Activated T-helper 2 cell treated with anti-CD3 and anti-CD28 coated beads, Interferon-gamma antibody, Interleukin-2, Interleukin-4, amounts not matched to agents 10 μg/mL and 5 μg/mL and 100 μg/mL, durations not matched to agents 14 hours and 24 hours and 36 hours (primary cell): ENCODE results near the gene ANKRD9. TPM values are rescaled to one million over a fixed set of nuclear protein-coding genes. Genes with fewer than 3 reads are reported as not detected.

Experiments used
- DNase-seq: peaks from one replicate; pipeline ENCODE4 v3.0.0; 2021; ENCODE audit warnings: low spot score
- H3K27ac Mint-ChIP-seq: one replicate; pipeline ENCODE4 v1.8.0; 2021; ENCODE audit warnings: mixed read lengths
- H3K27me3 Mint-ChIP-seq: one replicate; pipeline ENCODE4 v1.8.0; 2021; ENCODE audit warnings: low read depth, mixed read lengths
- H3K36me3 Mint-ChIP-seq: one replicate; pipeline ENCODE4 v1.8.0; 2021; ENCODE audit warnings: low read depth, mixed read lengths
- H3K4me1 Mint-ChIP-seq: one replicate; pipeline ENCODE4 v1.8.0; 2021; ENCODE audit warnings: low read depth, mixed read lengths
- H3K4me3 Mint-ChIP-seq: one replicate; pipeline ENCODE4 v1.8.0; 2021; ENCODE audit warnings: low read depth, mild to moderate bottlenecking, moderate library complexity, mixed read lengths
- H3K9me3 Mint-ChIP-seq: one replicate; pipeline ENCODE4 v1.8.0; 2021; ENCODE audit warnings: mixed read lengths
- intact Hi-C: fragments of 100-400 bp; cut with micrococcal nuclease; formaldehyde crosslinking; loops from one replicate; pipeline ENCODE4 v1.15.1; 2023
- total RNA-seq: library from RNA; stranded (reverse); gene quantifications from 2 replicates; pipeline ENCODE4 v1.2.3, GENCODE V29; 2022

The ANKRD9 gene
- total RNA-seq, 1 donor from 2014 or later = 17.0 TPM

DNA sequence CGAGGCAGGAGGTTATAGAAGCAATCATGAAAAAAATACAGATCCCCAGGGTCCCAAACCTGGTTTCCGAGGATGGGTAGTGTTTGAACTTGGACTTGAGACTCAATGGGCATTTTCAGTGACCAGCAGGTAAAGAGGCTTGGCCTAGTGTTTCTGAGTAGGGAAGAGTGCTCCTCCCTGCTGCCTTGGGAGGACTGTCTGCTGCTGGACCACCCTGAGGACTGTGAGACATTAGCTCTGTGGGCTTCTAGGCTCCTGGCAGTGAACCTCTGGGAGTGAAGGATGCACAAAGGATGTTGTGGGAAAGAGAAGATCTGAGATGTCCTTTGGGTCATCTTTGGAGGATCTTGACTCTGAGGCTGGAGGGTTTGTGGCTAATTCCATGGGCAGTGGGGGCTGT, 30.5 kb downstream of the ANKRD9 start:
- H3K4me1 Mint-ChIP-seq = peaks cover 4% of the 10 kb centered on the region
- no peak for DNase-seq
- H3K27ac Mint-ChIP-seq = no peak overlapping the region

DNA sequence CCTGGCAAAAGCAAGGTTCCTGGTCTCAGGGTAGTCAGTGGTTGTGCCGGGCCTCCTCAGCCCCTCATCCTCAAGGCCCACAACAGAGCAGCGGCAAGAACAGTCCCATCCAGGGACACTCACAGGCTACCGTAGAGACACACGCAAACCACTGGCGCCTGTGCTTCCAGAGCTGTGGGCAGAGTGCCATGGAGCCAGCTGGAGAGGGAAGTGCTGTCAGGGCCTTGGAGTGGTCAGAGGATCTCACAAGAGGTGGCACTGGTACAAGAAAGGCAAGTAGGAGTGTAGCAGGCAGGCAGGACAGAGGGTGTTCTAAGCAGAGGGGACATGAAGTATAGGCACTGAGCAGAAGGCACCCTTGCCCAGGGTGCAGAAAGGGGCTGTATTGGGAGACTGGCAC, 34.6 kb downstream of the ANKRD9 start:
- H3K27ac Mint-ChIP-seq = no peak overlapping the region
- H3K4me3 Mint-ChIP-seq = no peak overlapping the region

More for the DNA sequence above, 30.5 kb downstream of the ANKRD9 start:
- H3K4me3 Mint-ChIP-seq = no peak overlapping the region
- H3K36me3 Mint-ChIP-seq = peaks cover 3% of the 10 kb centered on the region
- H3K9me3 Mint-ChIP-seq = no peaks in the 10 kb centered on the region
- intact Hi-C loops = no loop called here
- no peaks in the 10 kb centered on the region for H3K27me3 Mint-ChIP-seq

DNA sequence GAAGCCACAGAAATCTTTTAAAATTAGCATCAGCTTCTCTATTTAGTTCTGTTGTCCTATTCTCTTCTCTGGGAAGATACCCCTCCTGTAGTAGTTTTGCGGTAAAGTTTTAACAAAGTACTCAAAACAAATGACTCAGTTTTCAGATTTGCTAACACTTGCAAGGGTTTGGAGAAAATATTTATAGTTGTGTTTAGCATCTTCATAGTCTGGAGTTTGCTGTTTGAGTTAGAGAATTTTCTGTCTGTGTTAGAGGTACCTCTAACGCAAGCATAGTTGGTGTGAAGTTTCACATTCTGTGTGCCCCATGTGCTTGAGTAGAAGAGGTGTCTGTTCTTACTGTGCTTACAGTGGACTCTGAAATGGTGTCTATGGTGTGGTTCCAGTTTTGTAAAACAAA, 36.0 kb downstream of the ANKRD9 start:
- peaks cover 10% of the 10 kb centered on the region for H3K36me3 Mint-ChIP-seq
- H3K27me3 Mint-ChIP-seq = no peaks in the 10 kb centered on the region
- no peak overlapping the region for H3K4me3 Mint-ChIP-seq
- peaks cover 7% of the 10 kb centered on the region for H3K4me1 Mint-ChIP-seq
- no peak for DNase-seq
- intact Hi-C loops = no loop called here
- H3K27ac Mint-ChIP-seq = no peak overlapping the region
- no peaks in the 10 kb centered on the region for H3K9me3 Mint-ChIP-seq

More for the DNA sequence above, 34.6 kb downstream of the ANKRD9 start:
- Mint-ChIP-seq H3K9me3 (no peaks in the 10 kb centered on the region), H3K27me3 (no peaks in the 10 kb centered on the region), H3K4me1 (peaks cover 11% of the 10 kb centered on the region), H3K36me3 (peaks cover 1% of the 10 kb centered on the region)
- no peak for DNase-seq
- intact Hi-C loops = no loop called here

GRCh38 chr14:102472791-102473150, 36.8 kb downstream of the ANKRD9 start:
- Mint-ChIP-seq H3K27me3 (no peaks in the 10 kb centered on the region), H3K4me3 (no peak overlapping the region), H3K36me3 (peaks cover 10% of the 10 kb centered on the region), H3K4me1 (peaks cover 7% of the 10 kb centered on the region), H3K27ac (no peak overlapping the region), H3K9me3 (no peaks in the 10 kb centered on the region)
- no peak for DNase-seq
- intact Hi-C loops = no loop called here

- Mint-ChIP-seq H3K4me1 (peaks cover 7% of the 10 kb centered on the region), H3K27me3 (no peaks in the 10 kb centered on the region), H3K9me3 (no peaks in the 10 kb centered on the region), H3K27ac (no peak overlapping the region), H3K36me3 (peaks cover 10% of the 10 kb centered on the region), H3K4me3 (no peak overlapping the region)
- no peak for DNase-seq
- intact Hi-C loops = no loop called here
These were observed 37.4 kb downstream of the ANKRD9 start for GRCh38 chr14:102471921-102472790.

GRCh38 chr14:102469261-102469660, 40.3 kb downstream of the ANKRD9 start:
- no peaks in the 10 kb centered on the region for H3K27me3 Mint-ChIP-seq
- intact Hi-C loops = no loop called here
- peaks cover 7% of the 10 kb centered on the region for H3K4me1 Mint-ChIP-seq
- DNase-seq = no peak
- peaks cover 14% of the 10 kb centered on the region for H3K36me3 Mint-ChIP-seq
- no peak overlapping the region for H3K4me3 Mint-ChIP-seq
- no peak overlapping the region for H3K27ac Mint-ChIP-seq
- H3K9me3 Mint-ChIP-seq = no peaks in the 10 kb centered on the region

DNA sequence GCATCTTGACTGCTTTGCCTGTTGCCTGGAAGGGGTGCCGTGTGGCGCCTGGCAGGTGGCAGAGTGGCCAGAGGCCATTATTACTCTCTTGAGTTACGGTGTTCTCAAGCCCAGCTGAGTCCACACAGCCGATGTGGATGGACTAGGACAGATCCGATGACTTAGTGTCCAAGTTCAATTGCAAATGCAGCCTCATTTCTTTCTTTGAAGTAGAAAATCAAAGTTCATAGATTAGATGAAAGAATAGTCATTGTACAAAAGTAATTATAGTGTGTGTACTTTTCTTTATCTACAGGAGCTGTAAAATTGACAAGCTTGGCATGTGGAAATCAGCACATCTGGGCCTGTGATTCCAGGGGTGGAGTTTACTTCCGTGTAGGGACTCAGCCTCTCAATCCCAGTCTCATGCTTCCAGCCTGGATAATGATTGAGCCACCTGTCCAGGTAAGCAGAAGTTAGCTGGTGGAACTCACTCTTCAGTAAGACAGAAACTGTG, 44.7 kb downstream of the ANKRD9 start:
- peaks cover 12% of the 10 kb centered on the region for H3K36me3 Mint-ChIP-seq
- no peak overlapping the region for H3K27ac Mint-ChIP-seq
- no peaks in the 10 kb centered on the region for H3K27me3 Mint-ChIP-seq
- no peaks in the 10 kb centered on the region for H3K9me3 Mint-ChIP-seq
- peaks cover 10% of the 10 kb centered on the region for H3K4me1 Mint-ChIP-seq
- intact Hi-C loops = no loop called here
- no peak overlapping the region for H3K4me3 Mint-ChIP-seq
- no peak for DNase-seq

DNA sequence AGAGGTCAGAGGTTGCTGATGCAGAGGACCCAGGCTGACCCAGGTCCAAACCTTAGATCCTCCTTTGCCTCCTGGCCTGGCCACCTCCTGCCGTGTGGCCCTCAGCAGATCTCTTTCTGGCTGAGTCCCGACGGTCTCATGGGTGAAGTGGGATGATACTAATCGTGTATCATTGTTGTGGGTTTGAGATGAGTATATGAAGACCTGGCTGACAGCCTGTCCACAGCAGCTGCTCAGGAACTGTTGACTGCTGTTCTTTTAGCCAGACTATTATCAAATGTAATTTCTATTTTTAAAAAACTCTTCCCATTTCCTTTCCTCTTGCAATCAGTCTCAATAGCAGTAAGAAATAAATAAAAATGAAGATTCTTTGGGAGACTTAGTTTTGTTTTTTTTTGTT, 45.6 kb downstream of the ANKRD9 start:
- intact Hi-C loops = no loop called here
- Mint-ChIP-seq H3K4me3 (no peak overlapping the region), H3K9me3 (no peaks in the 10 kb centered on the region), H3K36me3 (peaks cover 8% of the 10 kb centered on the region), H3K4me1 (peaks cover 10% of the 10 kb centered on the region), H3K27ac (no peak overlapping the region), H3K27me3 (no peaks in the 10 kb centered on the region)
- no peak for DNase-seq

DNA sequence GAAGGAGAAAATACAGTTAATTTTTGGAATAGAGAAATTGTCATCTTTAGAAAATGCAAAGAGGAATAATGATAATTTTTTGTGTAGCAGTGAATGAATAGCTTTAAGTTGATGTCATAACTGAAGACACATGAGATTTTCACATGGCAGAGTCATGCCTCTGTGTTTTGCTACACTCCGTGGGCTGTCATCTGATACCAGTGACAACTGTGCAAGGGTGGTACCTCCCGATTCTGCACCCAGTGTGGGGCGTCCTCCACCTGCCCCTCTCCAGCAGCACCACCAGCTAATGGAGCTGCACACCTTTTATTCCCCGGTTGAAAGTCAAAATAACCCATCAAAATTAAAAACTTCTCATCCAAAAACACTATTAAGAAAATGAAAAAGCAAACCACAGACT, 47.2 kb downstream of the ANKRD9 start:
- no peak for DNase-seq
- no peak overlapping the region for H3K4me3 Mint-ChIP-seq
- no peak overlapping the region for H3K27ac Mint-ChIP-seq
- H3K36me3 Mint-ChIP-seq = peaks cover 7% of the 10 kb centered on the region
- H3K9me3 Mint-ChIP-seq = no peaks in the 10 kb centered on the region
- H3K4me1 Mint-ChIP-seq = peaks cover 10% of the 10 kb centered on the region
- H3K27me3 Mint-ChIP-seq = no peaks in the 10 kb centered on the region
- intact Hi-C loops = no loop called here

DNA sequence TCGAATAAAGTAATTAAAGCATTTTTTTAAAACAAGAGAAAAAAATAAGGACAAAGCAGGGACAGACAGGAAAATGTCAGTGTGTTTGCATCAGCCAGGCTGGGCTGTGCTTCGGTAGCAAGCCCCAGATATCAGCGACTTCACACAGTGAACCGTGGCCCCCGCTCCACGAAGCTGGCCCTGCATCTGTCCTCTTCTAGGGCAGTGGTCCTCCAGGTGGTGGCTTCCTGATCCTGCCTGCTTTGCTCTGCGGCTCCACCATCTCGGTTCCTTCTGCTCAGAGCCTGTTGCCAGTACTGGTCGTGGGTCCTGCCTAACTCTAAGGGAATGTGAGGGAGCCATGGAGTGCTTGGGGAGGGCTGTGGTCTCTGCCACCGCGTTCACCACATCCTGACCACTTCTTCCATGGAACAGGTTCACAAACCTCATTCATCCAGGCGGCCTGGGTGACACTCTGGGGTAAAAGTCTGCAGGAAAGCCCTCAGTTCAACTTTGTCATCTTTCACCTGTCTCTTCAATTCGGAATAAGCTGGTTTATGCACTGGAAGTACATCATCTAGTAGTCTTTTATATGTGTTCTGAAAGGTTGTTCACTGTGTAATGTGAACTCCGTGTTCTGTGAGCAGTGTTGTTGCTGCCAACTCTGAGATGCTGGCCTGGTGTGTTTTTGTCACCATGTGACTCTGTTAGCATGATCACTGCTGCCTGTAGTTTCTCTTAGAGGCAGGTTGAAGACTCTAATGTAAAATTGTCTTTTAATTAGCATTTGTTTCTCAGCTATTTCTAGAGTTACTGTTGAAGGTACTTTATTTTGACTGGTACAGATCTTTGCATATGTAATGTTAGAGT, 47.9 kb downstream of the ANKRD9 start:
- H3K4me3 Mint-ChIP-seq = no peak overlapping the region
- DNase-seq = no peak
- H3K27me3 Mint-ChIP-seq = no peaks in the 10 kb centered on the region
- intact Hi-C loops = no loop called here
- no peaks in the 10 kb centered on the region for H3K9me3 Mint-ChIP-seq
- peaks cover 7% of the 10 kb centered on the region for H3K36me3 Mint-ChIP-seq
- peaks cover 10% of the 10 kb centered on the region for H3K4me1 Mint-ChIP-seq
- no peak overlapping the region for H3K27ac Mint-ChIP-seq

DNA sequence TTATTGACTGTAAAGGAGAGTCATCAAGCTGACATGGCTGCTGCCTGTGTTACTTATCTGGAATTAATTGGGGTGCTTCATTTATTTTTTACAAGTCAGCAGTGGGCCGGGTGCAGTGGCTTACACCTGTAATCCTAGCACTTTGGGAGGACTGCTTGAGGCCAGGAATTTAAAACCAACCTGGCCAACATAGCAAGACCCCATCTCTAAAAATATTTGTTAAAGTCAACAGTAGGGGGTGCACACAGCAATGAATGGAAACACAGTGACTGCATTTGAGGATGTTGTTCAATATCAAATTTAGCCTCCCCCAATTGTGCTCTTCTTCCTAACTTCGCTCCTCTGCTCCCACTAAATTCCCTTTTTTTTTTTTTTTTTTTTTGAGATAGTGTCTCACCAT, 52.1 kb downstream of the ANKRD9 start:
- Mint-ChIP-seq H3K27me3 (no peaks in the 10 kb centered on the region), H3K9me3 (no peaks in the 10 kb centered on the region), H3K27ac (no peak overlapping the region), H3K4me3 (no peak overlapping the region), H3K4me1 (peaks cover 9% of the 10 kb centered on the region), H3K36me3 (peaks cover 3% of the 10 kb centered on the region)
- DNase-seq = no peak
- intact Hi-C loops = no loop called here

GRCh38 chr14:102454711-102455110, 54.9 kb downstream of the ANKRD9 start:
- DNase-seq = no peak
- intact Hi-C loops = no loop called here
- H3K36me3 Mint-ChIP-seq = peaks cover 10% of the 10 kb centered on the region
- H3K4me1 Mint-ChIP-seq = no peaks in the 10 kb centered on the region
- H3K27me3 Mint-ChIP-seq = no peaks in the 10 kb centered on the region
- no peak overlapping the region for H3K27ac Mint-ChIP-seq
- no peak overlapping the region for H3K4me3 Mint-ChIP-seq
- no peaks in the 10 kb centered on the region for H3K9me3 Mint-ChIP-seq

DNA sequence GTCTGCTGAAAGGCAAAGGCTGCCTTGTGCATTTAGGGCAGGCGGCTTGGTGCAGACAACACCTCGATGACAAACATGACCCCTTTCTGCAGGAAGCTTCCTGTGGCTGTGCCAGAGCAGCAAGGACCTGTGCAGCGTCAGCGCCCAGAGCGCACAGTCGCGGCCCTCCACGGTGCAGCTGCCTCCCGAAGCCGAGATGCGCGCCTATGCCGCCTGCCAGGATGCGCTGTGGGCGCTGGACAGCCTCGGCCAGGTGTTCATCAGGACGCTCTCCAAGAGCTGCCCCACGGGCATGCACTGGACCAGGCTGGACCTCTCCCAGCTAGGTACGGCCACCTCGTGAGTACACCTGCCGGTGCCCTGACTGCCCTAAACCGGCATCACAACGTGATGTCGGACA, 57.3 kb downstream of the ANKRD9 start:
- Mint-ChIP-seq H3K27me3 (no peaks in the 10 kb centered on the region), H3K4me1 (no peaks in the 10 kb centered on the region)
- intact Hi-C loops = no loop called here

More for the DNA sequence above, 57.3 kb downstream of the ANKRD9 start:
- no peak for DNase-seq
- H3K9me3 Mint-ChIP-seq = no peaks in the 10 kb centered on the region
- H3K36me3 Mint-ChIP-seq = peaks cover 8% of the 10 kb centered on the region
- no peak overlapping the region for H3K4me3 Mint-ChIP-seq
- H3K27ac Mint-ChIP-seq = no peak overlapping the region
